Measurements from ENCODE around the gene UBR4. TPM values are rescaled to one million over a fixed set of nuclear protein-coding genes. Genes with fewer than 3 reads are reported as not detected.

UBR4 gene
- total and polyA plus RNA-seq, 10 of the 15 experiments (the other 5 are each of a cell fraction or from before 2014, with no cell fraction given): 34.2 to 124 (median 56.2) TPM

GRCh38 chr1:19251305-19252196 lies 41.5 kb upstream of the UBR4 start, which contains the start of the genes EMC1 and MRTO4 (continued):
- TF ChIP-seq, protein P1, sequence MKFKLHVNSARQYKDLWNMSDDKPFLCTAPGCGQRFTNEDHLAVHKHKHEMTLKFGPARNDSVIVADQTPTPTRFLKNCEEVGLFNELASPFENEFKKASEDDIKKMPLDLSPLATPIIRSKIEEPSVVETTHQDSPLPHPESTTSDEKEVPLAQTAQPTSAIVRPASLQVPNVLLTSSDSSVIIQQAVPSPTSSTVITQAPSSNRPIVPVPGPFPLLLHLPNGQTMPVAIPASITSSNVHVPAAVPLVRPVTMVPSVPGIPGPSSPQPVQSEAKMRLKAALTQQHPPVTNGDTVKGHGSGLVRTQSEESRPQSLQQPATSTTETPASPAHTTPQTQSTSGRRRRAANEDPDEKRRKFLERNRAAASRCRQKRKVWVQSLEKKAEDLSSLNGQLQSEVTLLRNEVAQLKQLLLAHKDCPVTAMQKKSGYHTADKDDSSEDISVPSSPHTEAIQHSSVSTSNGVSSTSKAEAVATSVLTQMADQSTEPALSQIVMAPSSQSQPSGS (IDR thresholded peaks at IDR 0.05; ENCODE audit: low read length): no peak
- TF ChIP-seq NFIC (IDR thresholded peaks at IDR 0.05; ENCODE audit: low read depth, low read length): no peak; the same call in 1 of the 2 replicates
- no peak for TF ChIP-seq RAD51 (IDR thresholded peaks at IDR 0.05)
- no peak for TF ChIP-seq SREBF2 (IDR thresholded peaks at IDR 0.05; ENCODE audit: low read length)
- peak; percentile 90 for TF ChIP-seq PML (IDR thresholded peaks at IDR 0.05; ENCODE audit: low read length)
- TF ChIP-seq BCL3 (IDR thresholded peaks at IDR 0.05; ENCODE audit: borderline replicate concordance, insufficient read depth, low read depth, low read length, poor library complexity, severe bottlenecking): no peak
- TF ChIP-seq PRDM15 (CRISPR knock-in tag; IDR thresholded peaks at IDR 0.05): no peak
- peak; percentile 95 for TF ChIP-seq MYB (IDR thresholded peaks at IDR 0.05; ENCODE audit: borderline replicate concordance, low read depth, low read length)
- TF ChIP-seq, protein P2, sequence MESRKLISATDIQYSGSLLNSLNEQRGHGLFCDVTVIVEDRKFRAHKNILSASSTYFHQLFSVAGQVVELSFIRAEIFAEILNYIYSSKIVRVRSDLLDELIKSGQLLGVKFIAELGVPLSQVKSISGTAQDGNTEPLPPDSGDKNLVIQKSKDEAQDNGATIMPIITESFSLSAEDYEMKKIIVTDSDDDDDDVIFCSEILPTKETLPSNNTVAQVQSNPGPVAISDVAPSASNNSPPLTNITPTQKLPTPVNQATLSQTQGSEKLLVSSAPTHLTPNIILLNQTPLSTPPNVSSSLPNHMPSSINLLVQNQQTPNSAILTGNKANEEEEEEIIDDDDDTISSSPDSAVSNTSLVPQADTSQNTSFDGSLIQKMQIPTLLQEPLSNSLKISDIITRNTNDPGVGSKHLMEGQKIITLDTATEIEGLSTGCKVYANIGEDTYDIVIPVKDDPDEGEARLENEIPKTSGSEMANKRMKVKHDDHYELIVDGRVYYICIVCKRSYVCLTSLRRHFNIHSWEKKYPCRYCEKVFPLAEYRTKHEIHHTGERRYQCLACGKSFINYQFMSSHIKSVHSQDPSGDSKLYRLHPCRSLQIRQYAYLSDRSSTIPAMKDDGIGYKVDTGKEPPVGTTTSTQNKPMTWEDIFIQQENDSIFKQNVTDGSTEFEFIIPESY (IDR thresholded peaks at IDR 0.05): peak; percentile 27; the same call in 1 of the 2 replicates
- no peak for TF ChIP-seq CHD4 (IDR thresholded peaks at IDR 0.05)
- TF ChIP-seq SUPT20H (IDR thresholded peaks at IDR 0.05; ENCODE audit: borderline replicate concordance, control insufficient read depth, low read depth, low read length): no peak
- TF ChIP-seq RELB (IDR thresholded peaks at IDR 0.05; ENCODE audit: low read depth): peak; percentile 99
- TF ChIP-seq NKRF (conservative IDR thresholded peaks at IDR 0.05): peak; percentile 96
- TF ChIP-seq YBX1 (IDR thresholded peaks at IDR 0.05): no peak
- peak; percentile 98 for TF ChIP-seq YY1 (IDR thresholded peaks at IDR 0.05; ENCODE audit: low read depth, low read length)
- TF ChIP-seq RELA (IDR thresholded peaks at IDR 0.05; ENCODE audit: borderline replicate concordance, partially characterized antibody): peak; percentile 93

Measured in GM12878 (cell line).